OCI-LY1 (cell line): ENCODE measurements around the gene AP1G1.
"Not testable (repeated sequence)": the region's sequence is repeated elsewhere in the genome, so short reads cannot be mapped to it uniquely, and the experiment has no call there.

ENCODE experiments used
- H2AFZ ChIP-seq: fragments of 200-600 bp; sonication (generic), shearing (Covaris generic); 2 replicates; pipeline ENCODE4 v1.6.0; 2014; ENCODE audit warnings: antibody characterized with exemption, mild to moderate bottlenecking, low read length
- H3F3A ChIP-seq: fragments of 200-600 bp; sonication (generic), shearing (Covaris generic); 2 replicates; pipeline ENCODE4 v1.6.0; 2014; ENCODE audit warnings: mild to moderate bottlenecking, antibody characterized with exemption, low read length, moderate library complexity; ENCODE audit not compliant: insufficient read depth
- H3K27ac ChIP-seq: fragments of 200-600 bp; sonication (generic); 2 replicates; pipeline ENCODE4 v1.5.1; 2014; ENCODE audit warnings: low read length, mixed run types, mild to moderate bottlenecking, low read depth; ENCODE audit not compliant: poor library complexity, severe bottlenecking
- H3K27me3 ChIP-seq: fragments of 200-600 bp; sonication (generic); 2 replicates; pipeline ENCODE4 v1.6.0; 2014; ENCODE audit warnings: antibody characterized with exemption, mild to moderate bottlenecking, low read length, moderate library complexity; ENCODE audit not compliant: insufficient read depth
- H3K36me3 ChIP-seq: fragments of 200-600 bp; sonication (generic); 2 replicates; pipeline ENCODE4 v1.6.1; 2014; ENCODE audit warnings: mild to moderate bottlenecking, antibody characterized with exemption, low read length, moderate library complexity, mixed read lengths; ENCODE audit not compliant: insufficient read depth
- H3K4me1 ChIP-seq: fragments of 200-600 bp; sonication (generic); 2 replicates; pipeline ENCODE4 v1.5.1; 2014; ENCODE audit warnings: mild to moderate bottlenecking, low read length, moderate library complexity; ENCODE audit not compliant: insufficient read depth, severe bottlenecking
- H3K4me2 ChIP-seq: fragments of 200-600 bp; sonication (generic), shearing (Covaris generic); 2 replicates; pipeline ENCODE4 v1.6.1; 2014; ENCODE audit warnings: low read length
- H3K4me3 ChIP-seq: fragments of 200-600 bp; sonication (generic); 2 replicates; pipeline ENCODE4 v1.5.1; 2014; ENCODE audit warnings: low read length, low read depth, mild to moderate bottlenecking, mixed read lengths; ENCODE audit not compliant: poor library complexity, severe bottlenecking
- H3K79me2 ChIP-seq: fragments of 200-600 bp; shearing (Covaris generic); 2 replicates; pipeline ENCODE4 v1.6.1; 2016; ENCODE audit warnings: mixed run types, low read length, mixed read lengths; ENCODE audit not compliant: insufficient read depth
- H3K9ac ChIP-seq: fragments of 200-600 bp; sonication (generic), shearing (Covaris generic); 2 replicates; pipeline ENCODE4 v1.6.1; 2014; ENCODE audit warnings: mild to moderate bottlenecking, low read length, mixed read lengths
- H3K9me2 ChIP-seq: fragments of 200-600 bp; sonication (generic), shearing (Covaris generic); 2 replicates; pipeline ENCODE4 v1.6.1; 2014; ENCODE audit warnings: low read depth, mild to moderate bottlenecking, low read length, mixed read lengths
- H3K9me3 ChIP-seq: fragments of 200-600 bp; shearing (Covaris generic); 2 replicates; pipeline ENCODE4 v1.6.1; 2014; ENCODE audit warnings: low read length, mixed read lengths
- H4K20me1 ChIP-seq: fragments of 200-600 bp; sonication (generic), shearing (Covaris generic); 2 replicates; pipeline ENCODE4 v1.6.0; 2016; ENCODE audit warnings: mild to moderate bottlenecking, low read length; ENCODE audit not compliant: insufficient read depth
- EZH2 ChIP-seq: fragments of 200-600 bp; sonication (generic), shearing (Covaris generic); IDR thresholded peaks from 2 replicates; pipeline ENCODE4 v1.8.0; 2017; ENCODE audit warnings: borderline replicate concordance, mixed run types, mild to moderate bottlenecking, antibody characterized with exemption, low read length, moderate library complexity, mixed read lengths
- TF ChIP-seq, protein P1 (sequence below): fragments of 200-600 bp; sonication (generic), shearing (Covaris generic); IDR thresholded peaks from 2 replicates; pipeline ENCODE4 v1.5.1; 2017; ENCODE audit warnings: mild to moderate bottlenecking, antibody characterized with exemption, low read length, moderate library complexity, mixed read lengths

Gene AP1G1

DNA sequence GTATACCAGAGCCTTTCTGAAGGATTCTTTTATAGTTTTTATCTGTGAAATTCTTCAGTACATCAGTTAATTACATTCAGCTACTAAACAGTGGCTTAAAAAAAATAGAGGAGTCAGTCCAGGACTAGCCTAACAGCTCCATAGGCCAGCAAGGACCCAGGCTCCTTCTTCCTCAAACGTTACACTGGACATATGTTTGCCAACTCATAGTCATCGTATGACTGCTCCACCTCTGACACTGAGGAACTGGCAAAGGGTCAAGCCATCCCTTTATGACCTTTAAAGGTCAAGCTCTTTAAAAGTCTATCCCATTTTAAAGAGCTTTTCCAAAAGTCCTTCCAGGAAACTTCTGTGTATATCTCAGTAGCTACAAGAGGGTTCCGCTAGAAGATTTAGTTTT is 120.8 kb downstream of the AP1G1 start:
- no peak for TF ChIP-seq EZH2
- TF ChIP-seq, protein P1, sequence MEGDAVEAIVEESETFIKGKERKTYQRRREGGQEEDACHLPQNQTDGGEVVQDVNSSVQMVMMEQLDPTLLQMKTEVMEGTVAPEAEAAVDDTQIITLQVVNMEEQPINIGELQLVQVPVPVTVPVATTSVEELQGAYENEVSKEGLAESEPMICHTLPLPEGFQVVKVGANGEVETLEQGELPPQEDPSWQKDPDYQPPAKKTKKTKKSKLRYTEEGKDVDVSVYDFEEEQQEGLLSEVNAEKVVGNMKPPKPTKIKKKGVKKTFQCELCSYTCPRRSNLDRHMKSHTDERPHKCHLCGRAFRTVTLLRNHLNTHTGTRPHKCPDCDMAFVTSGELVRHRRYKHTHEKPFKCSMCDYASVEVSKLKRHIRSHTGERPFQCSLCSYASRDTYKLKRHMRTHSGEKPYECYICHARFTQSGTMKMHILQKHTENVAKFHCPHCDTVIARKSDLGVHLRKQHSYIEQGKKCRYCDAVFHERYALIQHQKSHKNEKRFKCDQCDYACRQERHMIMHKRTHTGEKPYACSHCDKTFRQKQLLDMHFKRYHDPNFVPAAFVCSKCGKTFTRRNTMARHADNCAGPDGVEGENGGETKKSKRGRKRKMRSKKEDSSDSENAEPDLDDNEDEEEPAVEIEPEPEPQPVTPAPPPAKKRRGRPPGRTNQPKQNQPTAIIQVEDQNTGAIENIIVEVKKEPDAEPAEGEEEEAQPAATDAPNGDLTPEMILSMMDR = no peak
- Histone ChIP-seq H3F3A (no peaks in the 10 kb centered on the region), H3K36me3 (peaks cover 25% of the 10 kb centered on the region; the same call in 1 of the 2 replicates), H3K4me1 (no peaks in the 10 kb centered on the region), H2AFZ (no peak overlapping the region), H3K79me2 (no peaks in the 10 kb centered on the region), H4K20me1 (no peaks in the 10 kb centered on the region), H3K4me2 (no peak overlapping the region), H3K27ac (no peak overlapping the region), H3K9me2 (no peaks in the 10 kb centered on the region), H3K9me3 (no peaks in the 10 kb centered on the region), H3K9ac (no peak overlapping the region), H3K4me3 (no peak overlapping the region), H3K27me3 (no peaks in the 10 kb centered on the region)

DNA sequence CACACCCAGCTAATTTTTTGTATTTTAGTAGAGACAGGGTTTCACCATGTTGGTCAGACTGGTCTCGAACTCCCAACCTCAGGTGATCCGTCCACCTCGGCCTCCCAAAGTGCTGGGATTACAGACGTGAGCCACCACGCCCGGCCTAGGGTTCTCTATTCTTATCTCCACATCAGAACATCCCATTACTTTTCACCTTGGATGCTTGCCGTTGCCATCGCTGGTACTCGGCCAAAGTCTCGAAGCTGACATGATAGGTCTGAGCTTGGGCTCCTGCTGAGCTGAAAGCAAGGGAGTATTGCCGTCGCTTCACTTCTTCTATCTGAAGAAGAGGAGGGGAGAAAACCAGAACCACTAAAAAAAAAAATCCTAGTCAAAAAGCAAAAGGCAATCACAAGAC is 124.4 kb downstream of the AP1G1 start:
- not testable (repeated sequence) for H2AFZ ChIP-seq, H3K4me2 ChIP-seq, H3K4me3 ChIP-seq, H3K27me3 ChIP-seq, H3K4me1 ChIP-seq, H3K27ac ChIP-seq, H4K20me1 ChIP-seq, H3K79me2 ChIP-seq, H3F3A ChIP-seq, H3K9ac ChIP-seq, H3K9me3 ChIP-seq, H3K9me2 ChIP-seq
- H3K36me3 ChIP-seq = peaks cover 25% of the 10 kb centered on the region

DNA sequence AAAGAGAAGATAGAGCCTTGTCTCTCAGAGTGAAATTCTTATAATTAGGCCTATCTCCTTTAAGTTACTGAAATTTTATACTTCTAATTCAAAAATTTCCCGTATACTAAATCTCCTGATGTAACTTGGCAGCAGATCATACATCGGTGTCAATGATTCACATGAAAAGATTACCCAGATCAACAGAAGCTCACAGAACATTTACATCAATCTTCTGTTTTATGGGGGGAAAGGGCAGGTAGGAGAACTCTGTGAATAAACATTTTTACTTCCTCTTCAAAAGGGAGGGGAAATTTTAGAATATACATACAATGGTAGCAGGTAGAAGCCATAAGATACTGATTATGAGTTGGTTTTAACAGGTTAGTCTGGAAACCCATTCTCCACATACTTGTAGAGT is 127.3 kb downstream of the AP1G1 start:
- H3K36me3 ChIP-seq = peaks cover 31% of the 10 kb centered on the region
- no peak overlapping the region for H2AFZ ChIP-seq
- H3K9me3 ChIP-seq = no peaks in the 10 kb centered on the region
- no peak overlapping the region for H3K9ac ChIP-seq
- no peaks in the 10 kb centered on the region for H3K9me2 ChIP-seq
- no peaks in the 10 kb centered on the region for H4K20me1 ChIP-seq
- no peaks in the 10 kb centered on the region for H3F3A ChIP-seq
- no peaks in the 10 kb centered on the region for H3K4me1 ChIP-seq
- H3K4me3 ChIP-seq = no peak overlapping the region
- H3K4me2 ChIP-seq = no peak overlapping the region
- no peaks in the 10 kb centered on the region for H3K27me3 ChIP-seq
- no peak for TF ChIP-seq EZH2
- TF ChIP-seq, protein P1 = no peak
- H3K79me2 ChIP-seq = no peaks in the 10 kb centered on the region
- H3K27ac ChIP-seq = no peak overlapping the region
